Measurements from ENCODE around the gene MGAT4D. TPM values are rescaled to one million over a fixed set of nuclear protein-coding genes. Genes with fewer than 3 reads are reported as not detected.
"Not testable (repeated sequence)": the region's sequence is repeated elsewhere in the genome, so short reads cannot be mapped to it uniquely, and the experiment has no call there.

The MGAT4D gene
- total RNA-seq, 4 donors from 2014 or later: not detected

DNA sequence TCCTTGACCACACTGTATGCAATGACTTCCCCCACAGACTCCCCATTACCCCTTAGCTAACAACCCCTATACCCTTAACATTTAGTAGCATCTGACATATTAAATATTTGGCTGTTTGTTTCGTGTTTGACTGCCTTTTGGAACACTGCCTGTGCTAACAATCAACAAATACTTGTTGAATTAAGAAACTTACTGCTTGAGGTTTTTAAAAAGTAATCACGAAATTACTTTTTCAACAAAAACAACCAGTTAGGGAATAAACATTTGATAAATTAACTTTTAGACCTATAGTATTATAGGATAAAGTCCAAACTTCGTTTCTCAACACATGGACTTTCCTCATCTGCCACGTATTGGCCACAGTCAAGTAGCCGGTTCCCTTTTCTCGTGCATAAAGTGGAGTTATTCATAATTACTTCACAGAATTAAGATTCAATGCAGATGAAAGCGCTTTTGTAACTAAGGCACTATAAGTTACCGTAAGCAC lies 25.3 kb upstream of the MGAT4D start:
- Histone ChIP-seq H3K4me1 (peaks cover 2 to 18% of the 10 kb centered on the region in 2 donors), H3K4me3 (peak overlapping the region; percentile 67 to 87 (median 86)), H3K36me3 (peaks cover 0 to 9% of the 10 kb centered on the region in 2 donors), H3K27me3 (no peaks in the 10 kb centered on the region), H3K9me3 (no peaks in the 10 kb centered on the region), H3K27ac (peak overlapping the region; percentile 76 to 90 (median 81))
- in situ Hi-C loops (cut with MboI; ENCODE audit: low sequenced_read_pairs in 4 of 4) (loop anchor here in 2 of 4 donors (10.0 kb wide), 1 partner anchor 149 kb away; the partner anchor contains the start of gene SCOC (in 2 of the 2)), intact Hi-C loops (cut with DNase I; ENCODE audit: low total_unique reads) (loop anchor here (2.0 to 5.0 kb wide), 3 partner anchors 327 to 609 kb away; partner anchors contain the start of genes MAML3 and RNF150)
- no peak for DNase-seq
- ATAC-seq: no peak
- TF ChIP-seq POLR2A (IDR thresholded peaks at IDR 0.05): no peak
- TF ChIP-seq, protein P1, sequence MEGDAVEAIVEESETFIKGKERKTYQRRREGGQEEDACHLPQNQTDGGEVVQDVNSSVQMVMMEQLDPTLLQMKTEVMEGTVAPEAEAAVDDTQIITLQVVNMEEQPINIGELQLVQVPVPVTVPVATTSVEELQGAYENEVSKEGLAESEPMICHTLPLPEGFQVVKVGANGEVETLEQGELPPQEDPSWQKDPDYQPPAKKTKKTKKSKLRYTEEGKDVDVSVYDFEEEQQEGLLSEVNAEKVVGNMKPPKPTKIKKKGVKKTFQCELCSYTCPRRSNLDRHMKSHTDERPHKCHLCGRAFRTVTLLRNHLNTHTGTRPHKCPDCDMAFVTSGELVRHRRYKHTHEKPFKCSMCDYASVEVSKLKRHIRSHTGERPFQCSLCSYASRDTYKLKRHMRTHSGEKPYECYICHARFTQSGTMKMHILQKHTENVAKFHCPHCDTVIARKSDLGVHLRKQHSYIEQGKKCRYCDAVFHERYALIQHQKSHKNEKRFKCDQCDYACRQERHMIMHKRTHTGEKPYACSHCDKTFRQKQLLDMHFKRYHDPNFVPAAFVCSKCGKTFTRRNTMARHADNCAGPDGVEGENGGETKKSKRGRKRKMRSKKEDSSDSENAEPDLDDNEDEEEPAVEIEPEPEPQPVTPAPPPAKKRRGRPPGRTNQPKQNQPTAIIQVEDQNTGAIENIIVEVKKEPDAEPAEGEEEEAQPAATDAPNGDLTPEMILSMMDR (IDR thresholded peaks at IDR 0.05 in 4 of 5, conservative IDR thresholded peaks at IDR 0.05 in 1 of 5): no peak

DNA sequence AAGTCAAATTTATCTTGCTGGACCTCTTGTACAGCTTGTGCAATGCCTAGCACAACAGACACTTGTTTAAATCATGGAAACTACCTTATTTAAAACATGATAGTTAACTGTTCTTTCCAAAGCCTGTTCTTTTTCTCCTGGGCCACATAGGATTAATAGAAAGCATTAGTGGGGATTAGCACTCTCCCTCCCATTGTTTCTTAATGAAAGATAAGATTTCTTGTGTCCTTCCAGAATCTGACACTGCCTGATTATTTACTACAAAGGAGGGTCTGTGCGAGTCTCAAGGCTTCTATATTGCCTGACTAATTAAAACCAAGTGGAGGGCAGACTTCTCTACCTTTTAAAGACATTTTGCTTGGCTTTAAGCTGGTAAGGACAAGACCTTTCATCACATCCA lies 17.3 kb upstream of the MGAT4D start:
- no peak overlapping the region for H3K27ac ChIP-seq
- in situ Hi-C loops (cut with MboI; ENCODE audit: low sequenced_read_pairs in 4 of 4): no loop called here
- no peak overlapping the region for H3K4me3 ChIP-seq
- H3K9me3 ChIP-seq: no peaks in the 10 kb centered on the region
- intact Hi-C loops (cut with DNase I; ENCODE audit: low total_unique reads): no loop called here
- no peaks in the 10 kb centered on the region for H3K27me3 ChIP-seq
- no peaks in the 10 kb centered on the region for H3K36me3 ChIP-seq
- ATAC-seq (no peak), DNase-seq (no peak)
- no peaks in the 10 kb centered on the region for H3K4me1 ChIP-seq
- no peak for TF ChIP-seq POLR2A (IDR thresholded peaks at IDR 0.05)
- TF ChIP-seq, protein P1 (IDR thresholded peaks at IDR 0.05 in 4 of 5, conservative IDR thresholded peaks at IDR 0.05 in 1 of 5): no peak

DNA sequence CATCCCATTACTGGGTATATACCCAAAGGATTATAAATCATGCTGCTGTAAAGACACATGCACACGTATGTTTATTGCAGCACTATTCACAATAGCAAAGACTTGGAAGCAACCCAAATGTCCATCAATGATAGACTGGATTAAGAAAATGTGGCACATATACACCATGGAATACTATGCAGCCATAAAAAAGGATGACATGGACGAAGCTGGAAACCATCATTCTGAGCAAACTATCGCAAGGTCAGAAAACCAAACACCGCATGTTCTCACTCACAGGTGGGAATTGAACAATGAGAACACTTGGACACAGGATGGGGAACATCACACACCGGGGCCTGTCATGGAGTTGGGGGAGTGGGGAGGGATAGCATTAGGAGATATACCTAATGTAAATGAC lies 15.7 kb upstream of the MGAT4D start:
- ATAC-seq: not testable (repeated sequence)

DNA sequence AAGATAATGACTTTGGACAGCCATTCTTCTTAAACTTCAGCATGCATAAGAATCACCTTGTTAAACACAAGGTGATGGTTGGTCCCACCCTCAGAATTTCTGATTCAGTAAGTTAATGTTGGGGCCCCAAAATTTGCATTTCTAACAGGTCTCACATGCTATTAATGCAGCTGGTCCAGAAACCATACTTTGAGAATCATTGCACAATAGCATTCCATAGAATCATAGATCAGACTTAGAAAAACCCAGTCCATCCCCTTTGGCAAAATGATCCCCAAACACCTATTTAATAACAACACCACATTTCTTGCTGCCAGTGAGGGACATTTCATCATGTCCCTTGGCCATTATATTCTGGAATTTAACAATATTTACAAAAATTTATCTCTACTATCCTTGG lies 6.2 kb upstream of the MGAT4D start:
- no peak for DNase-seq
- intact Hi-C loops (cut with DNase I; ENCODE audit: low total_unique reads) (no loop called here), in situ Hi-C loops (cut with MboI; ENCODE audit: low sequenced_read_pairs in 4 of 4) (no loop called here)
- ATAC-seq: no peak
- Histone ChIP-seq H3K27me3 (peaks cover 4 to 11% (median 8%) of the 10 kb centered on the region in 3 donors), H3K36me3 (no peaks in the 10 kb centered on the region), H3K9me3 (no peaks in the 10 kb centered on the region), H3K4me1 (no peaks in the 10 kb centered on the region), H3K4me3 (no peak overlapping the region), H3K27ac (no peak overlapping the region)
- TF ChIP-seq, protein P1 (IDR thresholded peaks at IDR 0.05 in 4 of 5, conservative IDR thresholded peaks at IDR 0.05 in 1 of 5): no peak

More for the DNA sequence above, 15.7 kb upstream of the MGAT4D start:
- DNase-seq; H3K4me3 ChIP-seq; in situ Hi-C loops (cut with MboI; ENCODE audit: low sequenced_read_pairs in 4 of 4); intact Hi-C loops (cut with DNase I; ENCODE audit: low total_unique reads); H3K36me3 ChIP-seq; H3K9me3 ChIP-seq; H3K27me3 ChIP-seq; H3K27ac ChIP-seq; H3K4me1 ChIP-seq: not testable (repeated sequence)

DNA sequence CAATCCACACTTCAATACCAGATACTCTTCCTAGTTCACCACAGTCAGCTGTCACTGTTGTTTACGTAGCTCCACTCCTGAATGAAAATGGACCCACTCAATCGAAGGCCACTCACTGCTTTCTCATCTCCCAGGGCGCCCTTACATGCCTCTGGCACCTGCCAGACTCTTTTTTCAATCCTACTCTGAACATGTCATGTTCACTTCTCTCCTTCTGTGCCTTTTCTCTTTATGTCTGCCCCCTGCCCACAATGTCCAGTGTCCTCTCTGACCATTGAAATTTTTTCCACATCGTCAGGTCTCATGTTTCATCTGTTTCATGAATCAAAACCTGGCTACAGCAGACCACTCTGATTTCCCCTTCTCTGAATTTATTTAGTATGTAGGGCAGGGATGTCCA lies 1.3 kb upstream of the MGAT4D start:
- in situ Hi-C loops (cut with MboI; ENCODE audit: low sequenced_read_pairs in 4 of 4) (no loop called here), intact Hi-C loops (cut with DNase I; ENCODE audit: low total_unique reads) (no loop called here)
- TF ChIP-seq POLR2A (IDR thresholded peaks at IDR 0.05): no peak
- TF ChIP-seq, protein P1 (IDR thresholded peaks at IDR 0.05 in 4 of 5, conservative IDR thresholded peaks at IDR 0.05 in 1 of 5): no peak
- H3K4me3 ChIP-seq: no peak overlapping the region
- DNase-seq (no peak), ATAC-seq (no peak)
- no peaks in the 10 kb centered on the region for H3K9me3 ChIP-seq
- no peaks in the 10 kb centered on the region for H3K36me3 ChIP-seq
- H3K4me1 ChIP-seq: no peaks in the 10 kb centered on the region
- no peak overlapping the region for H3K27ac ChIP-seq
- H3K27me3 ChIP-seq: peaks cover 20 to 45% (median 41%) of the 10 kb centered on the region in 3 donors

All from gastrocnemius medialis (tissue), 4 donors.